Activated CD4-positive, alpha-beta T cell treated with anti-CD3 and anti-CD28 coated beads, Interleukin-2, amount 10 ng/mL, durations not matched to agents 24 days and 14 days (primary cell): ENCODE results near the gene KRT4. TPM values are rescaled to one million over a fixed set of nuclear protein-coding genes. Genes with fewer than 3 reads are reported as not detected.

Experiments used
- DNase-seq: peaks from one replicate; pipeline ENCODE4 v3.0.0; 2022
- H3K27ac Mint-ChIP-seq: one replicate; pipeline ENCODE4 v1.8.0; 2022; ENCODE audit warnings: mild to moderate bottlenecking, mixed read lengths
- H3K27me3 Mint-ChIP-seq: one replicate; pipeline ENCODE4 v1.8.0; 2022; ENCODE audit warnings: mixed read lengths
- H3K36me3 Mint-ChIP-seq: one replicate; pipeline ENCODE4 v1.8.0; 2022; ENCODE audit warnings: low read depth, mild to moderate bottlenecking, mixed read lengths
- H3K4me1 Mint-ChIP-seq: one replicate; pipeline ENCODE4 v1.8.0; 2021; ENCODE audit warnings: mixed read lengths
- H3K4me3 Mint-ChIP-seq: one replicate; pipeline ENCODE4 v1.8.0; 2022; ENCODE audit warnings: mild to moderate bottlenecking, moderate library complexity, mixed read lengths
- H3K9me3 Mint-ChIP-seq: one replicate; pipeline ENCODE4 v1.8.0; 2021; ENCODE audit warnings: mixed read lengths
- intact Hi-C: fragments of 100-400 bp; cut with micrococcal nuclease; formaldehyde crosslinking; loops from one replicate; pipeline ENCODE4 v1.15.1; 2023
- total RNA-seq: library from RNA; stranded (reverse); gene quantifications from 2 replicates; pipeline ENCODE4 v1.2.3, GENCODE V29; 2022

KRT4 gene
- total RNA-seq, 1 donor from 2014 or later = not detected

DNA sequence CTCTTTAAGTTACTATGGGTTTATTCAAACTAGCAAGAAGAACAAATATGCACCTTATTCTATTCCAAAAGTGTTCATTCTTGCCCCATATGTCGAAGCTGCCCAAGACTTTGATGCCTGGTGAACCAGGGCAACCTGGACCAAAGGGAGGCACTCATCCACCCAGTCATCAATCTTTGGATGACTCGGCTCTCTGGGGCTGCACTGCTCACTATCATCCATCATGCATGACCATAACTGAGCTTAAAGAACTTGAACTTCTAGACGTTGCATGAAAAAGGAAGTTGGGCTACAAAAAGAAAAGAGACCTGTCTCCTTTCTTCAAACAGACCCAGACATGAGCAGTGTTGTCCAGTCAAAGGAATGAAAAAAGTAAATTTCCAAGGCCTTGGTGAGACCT is 1.2 kb downstream of the KRT4 start:
- Mint-ChIP-seq H3K36me3 (no peaks in the 10 kb centered on the region), H3K27me3 (peaks cover 5% of the 10 kb centered on the region), H3K4me3 (no peak overlapping the region), H3K27ac (no peak overlapping the region), H3K9me3 (no peaks in the 10 kb centered on the region), H3K4me1 (no peaks in the 10 kb centered on the region)
- intact Hi-C loops = no loop called here
- no peak for DNase-seq

DNA sequence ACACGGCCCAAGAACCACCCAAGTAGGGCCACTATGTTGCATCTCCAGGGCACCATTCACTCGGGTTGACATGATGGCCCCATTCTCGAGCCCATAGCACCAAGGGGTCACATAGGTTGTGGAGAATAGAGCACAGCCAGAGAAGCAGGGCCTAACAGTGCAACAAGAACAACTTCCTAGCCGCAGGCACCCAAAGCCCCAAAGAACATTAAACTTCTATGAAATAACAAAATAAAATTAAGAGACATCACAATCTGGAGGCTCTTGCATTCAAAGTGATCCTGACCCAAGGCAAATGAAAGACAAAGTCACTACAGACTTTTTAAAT is 1.9 kb downstream of the KRT4 start:
- Mint-ChIP-seq H3K9me3 (no peaks in the 10 kb centered on the region), H3K4me1 (no peaks in the 10 kb centered on the region), H3K4me3 (no peak overlapping the region), H3K36me3 (no peaks in the 10 kb centered on the region), H3K27me3 (peaks cover 5% of the 10 kb centered on the region), H3K27ac (no peak overlapping the region)
- DNase-seq = no peak
- intact Hi-C loops = no loop called here

GRCh38 chr12:52811191-52812072 is 2.5 kb downstream of the KRT4 start:
- H3K4me1 Mint-ChIP-seq = no peaks in the 10 kb centered on the region
- H3K9me3 Mint-ChIP-seq = no peaks in the 10 kb centered on the region
- no peak overlapping the region for H3K27ac Mint-ChIP-seq
- H3K27me3 Mint-ChIP-seq = peaks cover 5% of the 10 kb centered on the region
- DNase-seq = no peak
- intact Hi-C loops = no loop called here
- no peak overlapping the region for H3K4me3 Mint-ChIP-seq
- H3K36me3 Mint-ChIP-seq = no peaks in the 10 kb centered on the region

DNA sequence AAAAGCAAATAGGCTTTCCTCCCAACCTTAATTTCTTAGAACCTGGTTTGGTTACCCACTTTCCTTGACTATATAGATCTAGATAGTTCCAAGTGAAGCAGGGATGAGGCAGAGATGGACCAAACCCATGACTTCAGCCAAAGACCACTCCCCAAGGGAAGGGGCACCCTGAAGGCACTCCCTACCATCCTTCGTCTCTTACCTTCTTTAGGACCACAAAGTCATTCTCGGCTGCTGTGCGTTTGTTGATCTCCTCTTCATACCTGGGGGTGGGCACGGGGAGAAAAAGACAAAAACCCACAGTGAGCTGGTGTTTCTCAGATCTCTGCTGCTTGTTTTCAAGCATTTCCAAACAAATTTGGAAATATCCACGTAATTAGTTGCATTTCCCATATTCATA is 3.4 kb downstream of the KRT4 start:
- Mint-ChIP-seq H3K27ac (no peak overlapping the region), H3K27me3 (peaks cover 5% of the 10 kb centered on the region), H3K36me3 (no peaks in the 10 kb centered on the region), H3K4me3 (no peak overlapping the region), H3K9me3 (no peaks in the 10 kb centered on the region), H3K4me1 (no peaks in the 10 kb centered on the region)
- no peak for DNase-seq
- intact Hi-C loops = no loop called here

DNA sequence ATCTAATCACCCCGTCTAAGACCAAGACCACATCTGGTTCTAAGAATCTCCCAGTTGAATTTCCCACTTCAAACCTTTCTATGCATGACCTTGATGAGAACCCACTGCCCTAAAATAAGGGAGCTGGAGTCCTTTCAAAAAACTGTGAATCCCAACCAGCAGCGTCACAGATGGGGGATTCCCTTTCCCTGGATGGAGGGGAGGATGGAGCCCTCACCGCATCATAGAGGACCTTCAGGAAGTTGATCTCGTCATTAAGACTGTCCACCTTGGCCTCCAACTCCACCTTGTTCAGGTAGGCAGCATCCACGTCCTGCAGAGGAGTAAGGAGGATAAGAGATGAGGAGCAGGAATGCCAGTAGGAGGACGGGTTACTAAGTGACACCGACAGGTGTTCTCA is 4.8 kb downstream of the KRT4 start:
- no peak for DNase-seq
- no peaks in the 10 kb centered on the region for H3K4me1 Mint-ChIP-seq
- intact Hi-C loops = no loop called here
- peaks cover 3% of the 10 kb centered on the region for H3K27me3 Mint-ChIP-seq
- H3K27ac Mint-ChIP-seq = no peak overlapping the region
- no peaks in the 10 kb centered on the region for H3K36me3 Mint-ChIP-seq
- H3K9me3 Mint-ChIP-seq = no peaks in the 10 kb centered on the region
- no peak overlapping the region for H3K4me3 Mint-ChIP-seq

- Mint-ChIP-seq H3K36me3 (no peaks in the 10 kb centered on the region), H3K4me3 (no peak overlapping the region), H3K9me3 (no peaks in the 10 kb centered on the region), H3K4me1 (no peaks in the 10 kb centered on the region), H3K27me3 (peaks cover 3% of the 10 kb centered on the region), H3K27ac (no peak overlapping the region)
- DNase-seq = no peak
- intact Hi-C loops = no loop called here
These were observed 5.2 kb downstream of the KRT4 start for GRCh38 chr12:52808573-52809160.

GRCh38 chr12:52807544-52808470 is 6.1 kb downstream of the KRT4 start:
- intact Hi-C loops = no loop called here
- H3K9me3 Mint-ChIP-seq = no peaks in the 10 kb centered on the region
- H3K36me3 Mint-ChIP-seq = no peaks in the 10 kb centered on the region
- no peak overlapping the region for H3K4me3 Mint-ChIP-seq
- no peak for DNase-seq
- H3K27ac Mint-ChIP-seq = no peak overlapping the region
- H3K4me1 Mint-ChIP-seq = no peaks in the 10 kb centered on the region
- peaks cover 3% of the 10 kb centered on the region for H3K27me3 Mint-ChIP-seq

DNA sequence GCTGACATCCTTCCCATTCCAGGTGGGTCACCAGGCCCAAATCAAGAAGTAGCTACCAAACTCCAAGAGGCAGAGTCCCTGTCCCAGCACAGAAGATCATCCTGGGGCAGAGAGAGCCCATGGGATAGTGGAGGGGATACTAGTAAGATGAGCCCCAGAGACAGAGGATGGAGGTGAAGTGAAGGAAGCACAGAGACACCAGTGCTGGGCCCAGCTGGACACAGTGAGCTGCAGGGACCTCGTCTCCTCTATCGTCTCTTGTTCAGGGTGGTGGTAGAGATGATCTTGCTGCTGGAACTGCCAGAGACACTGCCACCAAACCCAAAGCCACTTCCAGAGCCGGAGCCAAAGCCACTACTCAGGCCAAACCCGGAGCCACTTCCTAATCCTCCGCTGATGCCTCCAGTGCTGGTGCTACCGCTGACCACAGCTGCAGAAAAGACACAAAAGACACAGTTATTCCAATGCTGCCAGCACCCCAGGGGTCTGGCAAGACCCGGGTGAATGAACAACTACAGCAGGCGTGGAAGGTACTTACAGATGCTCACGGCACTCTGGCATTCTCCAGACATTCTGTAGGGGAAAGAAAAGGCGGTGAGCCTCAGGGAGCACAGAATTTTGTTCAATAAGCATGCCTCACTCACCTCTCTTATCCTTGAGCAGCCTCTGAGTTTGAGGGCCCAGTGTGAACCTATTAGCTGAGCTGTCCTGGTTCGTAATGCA is 6.9 kb downstream of the KRT4 start:
- H3K4me3 Mint-ChIP-seq = no peak overlapping the region
- no peak for DNase-seq
- H3K9me3 Mint-ChIP-seq = no peaks in the 10 kb centered on the region
- H3K27ac Mint-ChIP-seq = no peak overlapping the region
- intact Hi-C loops = no loop called here
- H3K4me1 Mint-ChIP-seq = no peaks in the 10 kb centered on the region
- no peaks in the 10 kb centered on the region for H3K36me3 Mint-ChIP-seq
- H3K27me3 Mint-ChIP-seq = peaks cover 3% of the 10 kb centered on the region

- Mint-ChIP-seq H3K4me1 (no peaks in the 10 kb centered on the region), H3K36me3 (no peaks in the 10 kb centered on the region), H3K9me3 (no peaks in the 10 kb centered on the region), H3K27ac (no peak overlapping the region), H3K27me3 (peaks cover 3% of the 10 kb centered on the region), H3K4me3 (no peak overlapping the region)
- DNase-seq = no peak
- intact Hi-C loops = no loop called here
These were observed 7.6 kb downstream of the KRT4 start for GRCh38 chr12:52806169-52806811.

- H3K27me3 Mint-ChIP-seq = peaks cover 2% of the 10 kb centered on the region
- no peaks in the 10 kb centered on the region for H3K9me3 Mint-ChIP-seq
- no peak overlapping the region for H3K4me3 Mint-ChIP-seq
- H3K4me1 Mint-ChIP-seq = no peaks in the 10 kb centered on the region
- H3K27ac Mint-ChIP-seq = no peak overlapping the region
- no peaks in the 10 kb centered on the region for H3K36me3 Mint-ChIP-seq
- DNase-seq = no peak
- intact Hi-C loops = no loop called here
These were observed 8.2 kb downstream of the KRT4 start for GRCh38 chr12:52805739-52806138.

GRCh38 chr12:52805000-52805399 is 8.9 kb downstream of the KRT4 start:
- Mint-ChIP-seq H3K27me3 (no peaks in the 10 kb centered on the region), H3K27ac (no peak overlapping the region), H3K4me1 (no peaks in the 10 kb centered on the region), H3K36me3 (no peaks in the 10 kb centered on the region), H3K4me3 (no peak overlapping the region), H3K9me3 (no peaks in the 10 kb centered on the region)
- DNase-seq = no peak
- intact Hi-C loops = no loop called here

DNA sequence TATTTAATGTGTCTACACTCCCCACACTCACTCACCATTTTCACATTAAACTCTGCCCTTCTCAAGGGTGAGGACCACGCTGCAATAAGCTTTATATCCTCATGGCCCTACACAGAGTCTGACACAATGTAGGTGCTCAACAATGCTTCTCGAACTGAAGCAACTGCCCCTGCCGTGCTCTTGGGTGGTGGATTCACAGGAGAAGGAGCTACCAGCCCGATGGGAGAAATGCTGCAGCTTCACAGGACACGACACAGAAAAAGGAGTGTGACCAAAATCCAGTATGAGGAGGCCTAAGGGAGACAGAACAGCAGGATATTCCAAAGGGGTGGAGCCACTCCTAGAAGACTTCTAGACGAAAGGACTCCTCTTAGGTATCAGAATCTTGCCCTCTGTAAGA is 11.5 kb downstream of the KRT4 start:
- no peak overlapping the region for H3K27ac Mint-ChIP-seq
- H3K9me3 Mint-ChIP-seq = no peaks in the 10 kb centered on the region
- no peak overlapping the region for H3K4me3 Mint-ChIP-seq
- H3K36me3 Mint-ChIP-seq = no peaks in the 10 kb centered on the region
- H3K4me1 Mint-ChIP-seq = no peaks in the 10 kb centered on the region
- intact Hi-C loops = no loop called here
- no peaks in the 10 kb centered on the region for H3K27me3 Mint-ChIP-seq
- no peak for DNase-seq

DNA sequence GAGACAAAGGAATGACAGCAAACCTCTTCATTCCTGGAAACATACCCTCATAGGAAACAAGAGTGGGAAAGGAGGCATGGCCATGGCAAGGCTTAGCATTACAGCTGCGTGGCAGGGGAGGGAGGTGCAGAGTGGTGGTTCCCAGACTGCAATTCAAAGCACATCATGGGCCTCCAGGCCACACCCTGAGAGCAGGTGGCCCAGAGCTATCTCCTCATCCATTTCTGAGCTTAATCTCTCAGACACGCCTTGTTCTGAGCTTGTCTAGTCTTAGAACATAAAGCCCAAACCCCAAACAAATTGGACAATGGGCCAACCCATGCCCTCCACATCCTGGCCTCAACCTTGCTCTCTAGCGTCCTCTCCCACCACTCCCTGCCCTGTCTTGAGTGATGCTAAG is 12.1 kb downstream of the KRT4 start:
- intact Hi-C loops = no loop called here
- Mint-ChIP-seq H3K4me3 (no peak overlapping the region), H3K36me3 (no peaks in the 10 kb centered on the region)

More for the DNA sequence above, 12.1 kb downstream of the KRT4 start:
- Mint-ChIP-seq H3K27ac (no peak overlapping the region), H3K4me1 (no peaks in the 10 kb centered on the region), H3K27me3 (no peaks in the 10 kb centered on the region), H3K9me3 (no peaks in the 10 kb centered on the region)
- no peak for DNase-seq
